Activated B cell treated with CpG ODN at 0.5 μM for 24 hours (primary cell): ENCODE measurements around the gene SPG7. TPM values are rescaled to one million over a fixed set of nuclear protein-coding genes. Genes with fewer than 3 reads are reported as not detected.
A peak's percentile ranks its signal among the peaks of the same experiment; 100 is the strongest.

Source experiments
- ATAC-seq: fragments of 200-7000 bp; cut with Tn5 transposase; one replicate; pipeline ENCODE4 v1.10.0; 2021; ENCODE audit warnings: low read depth, mild to moderate bottlenecking, moderate library complexity
- CTCF ChIA-PET: fragments of 350-600 bp; sonication (Branson Sonifier 250); formaldehyde crosslinking; loops from one replicate; lab custom pipeline; 2021; ENCODE audit warnings: antibody characterized with exemption; lab: Charles Lee
- POLR2A ChIA-PET: fragments of 350-600 bp; sonication (Branson Sonifier 250); formaldehyde crosslinking; loops from one replicate; lab custom pipeline; 2021; ENCODE audit warnings: antibody characterized with exemption; lab: Charles Lee
- DNase-seq: peaks from one replicate; pipeline ENCODE4 v3.0.0; 2022
- H3K27ac Mint-ChIP-seq: one replicate; pipeline ENCODE4 v1.8.0; 2020; ENCODE audit warnings: mixed read lengths
- H3K27me3 Mint-ChIP-seq: one replicate; pipeline ENCODE4 v1.8.0; 2021; ENCODE audit warnings: mixed read lengths
- H3K36me3 Mint-ChIP-seq: one replicate; pipeline ENCODE4 v1.8.0; 2021; ENCODE audit warnings: low read depth, mixed read lengths
- H3K4me1 Mint-ChIP-seq: one replicate; pipeline ENCODE4 v1.8.0; 2021; ENCODE audit warnings: mixed read lengths
- H3K4me3 Mint-ChIP-seq: one replicate; pipeline ENCODE4 v1.8.0; 2020; ENCODE audit warnings: mild to moderate bottlenecking, mixed read lengths
- H3K9me3 Mint-ChIP-seq: one replicate; pipeline ENCODE4 v1.8.0; 2020; ENCODE audit warnings: mixed read lengths
- intact Hi-C: fragments of 100-400 bp; cut with micrococcal nuclease; formaldehyde crosslinking; loops from one replicate; pipeline ENCODE4 v1.15.1; 2024
- total RNA-seq: library from RNA; stranded (reverse); gene quantifications from 2 replicates; pipeline ENCODE4 v1.2.3, GENCODE V29; 2022
- TF ChIP-seq, protein P1 (sequence below): fragments of 200-600 bp; IDR thresholded peaks from one replicate; pipeline ENCODE4 v1.8.0; 2022; ENCODE audit warnings: antibody characterized with exemption, mild to moderate bottlenecking

Gene SPG7
- total RNA-seq, 1 donor from 2014 or later, result 102 TPM

DNA sequence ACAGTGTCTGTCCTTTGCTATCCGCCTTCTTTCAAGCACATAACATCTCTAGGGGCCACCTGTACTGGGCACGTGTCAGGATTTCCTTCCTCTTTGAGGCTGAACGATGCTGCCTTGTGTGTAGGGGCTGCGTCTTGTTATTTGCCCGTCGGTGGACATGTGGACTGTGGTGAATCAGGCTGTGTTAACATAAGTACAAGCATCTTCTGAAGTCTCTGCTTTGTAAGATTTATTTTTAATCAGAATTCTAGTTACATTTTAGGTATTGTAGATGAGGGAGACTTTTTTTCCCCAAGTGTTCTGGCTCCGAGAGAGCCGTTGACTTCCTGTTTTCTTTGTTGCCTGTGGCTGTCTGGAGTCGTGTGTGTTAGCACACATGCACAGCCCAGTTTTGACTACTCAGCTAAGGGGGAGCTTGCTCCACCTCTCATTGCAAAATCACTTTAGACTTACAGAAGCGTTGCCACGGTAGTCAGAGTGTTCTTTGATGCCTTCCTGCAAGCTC, 26.1 kb downstream of the SPG7 start:
- intact Hi-C loops, result loop anchor here (1.0 kb wide), 2 partner anchors 23 to 26 kb away; partner anchors contain the start of gene SPG7
- CTCF ChIA-PET, result no interaction called here
- peak overlapping the region; percentile 68 for H3K4me3 Mint-ChIP-seq
- H3K27ac Mint-ChIP-seq, result peak overlapping the region; percentile 62
- TF ChIP-seq, protein P1, sequence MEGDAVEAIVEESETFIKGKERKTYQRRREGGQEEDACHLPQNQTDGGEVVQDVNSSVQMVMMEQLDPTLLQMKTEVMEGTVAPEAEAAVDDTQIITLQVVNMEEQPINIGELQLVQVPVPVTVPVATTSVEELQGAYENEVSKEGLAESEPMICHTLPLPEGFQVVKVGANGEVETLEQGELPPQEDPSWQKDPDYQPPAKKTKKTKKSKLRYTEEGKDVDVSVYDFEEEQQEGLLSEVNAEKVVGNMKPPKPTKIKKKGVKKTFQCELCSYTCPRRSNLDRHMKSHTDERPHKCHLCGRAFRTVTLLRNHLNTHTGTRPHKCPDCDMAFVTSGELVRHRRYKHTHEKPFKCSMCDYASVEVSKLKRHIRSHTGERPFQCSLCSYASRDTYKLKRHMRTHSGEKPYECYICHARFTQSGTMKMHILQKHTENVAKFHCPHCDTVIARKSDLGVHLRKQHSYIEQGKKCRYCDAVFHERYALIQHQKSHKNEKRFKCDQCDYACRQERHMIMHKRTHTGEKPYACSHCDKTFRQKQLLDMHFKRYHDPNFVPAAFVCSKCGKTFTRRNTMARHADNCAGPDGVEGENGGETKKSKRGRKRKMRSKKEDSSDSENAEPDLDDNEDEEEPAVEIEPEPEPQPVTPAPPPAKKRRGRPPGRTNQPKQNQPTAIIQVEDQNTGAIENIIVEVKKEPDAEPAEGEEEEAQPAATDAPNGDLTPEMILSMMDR, result no peak
- POLR2A ChIA-PET, result interaction anchor here (0.6 to 1.8 kb wide), 4 partner anchors 26 to 567 kb away, joined by 3 to 9 read pairs (median 5); partner anchors contain the start of gene SPG7
- ATAC-seq (peak; percentile 91), DNase-seq (peak; percentile 21)
- peaks cover 22% of the 10 kb centered on the region for H3K4me1 Mint-ChIP-seq
- peaks cover 53% of the 10 kb centered on the region for H3K36me3 Mint-ChIP-seq
- no peaks in the 10 kb centered on the region for H3K27me3 Mint-ChIP-seq
- no peaks in the 10 kb centered on the region for H3K9me3 Mint-ChIP-seq

- H3K36me3 Mint-ChIP-seq, result peaks cover 47% of the 10 kb centered on the region
- TF ChIP-seq, protein P1, result no peak
- H3K27ac Mint-ChIP-seq, result no peak overlapping the region
- H3K9me3 Mint-ChIP-seq, result no peaks in the 10 kb centered on the region
- no peak overlapping the region for H3K4me3 Mint-ChIP-seq
- no peak for DNase-seq
- POLR2A ChIA-PET, result no interaction called here
- no peak for ATAC-seq
- H3K4me1 Mint-ChIP-seq, result peaks cover 22% of the 10 kb centered on the region
- CTCF ChIA-PET, result no interaction called here
- intact Hi-C loops, result no loop called here
- H3K27me3 Mint-ChIP-seq, result no peaks in the 10 kb centered on the region
Observed at GRCh38 chr16:89536371-89536770, 28.2 kb downstream of the SPG7 start.

DNA sequence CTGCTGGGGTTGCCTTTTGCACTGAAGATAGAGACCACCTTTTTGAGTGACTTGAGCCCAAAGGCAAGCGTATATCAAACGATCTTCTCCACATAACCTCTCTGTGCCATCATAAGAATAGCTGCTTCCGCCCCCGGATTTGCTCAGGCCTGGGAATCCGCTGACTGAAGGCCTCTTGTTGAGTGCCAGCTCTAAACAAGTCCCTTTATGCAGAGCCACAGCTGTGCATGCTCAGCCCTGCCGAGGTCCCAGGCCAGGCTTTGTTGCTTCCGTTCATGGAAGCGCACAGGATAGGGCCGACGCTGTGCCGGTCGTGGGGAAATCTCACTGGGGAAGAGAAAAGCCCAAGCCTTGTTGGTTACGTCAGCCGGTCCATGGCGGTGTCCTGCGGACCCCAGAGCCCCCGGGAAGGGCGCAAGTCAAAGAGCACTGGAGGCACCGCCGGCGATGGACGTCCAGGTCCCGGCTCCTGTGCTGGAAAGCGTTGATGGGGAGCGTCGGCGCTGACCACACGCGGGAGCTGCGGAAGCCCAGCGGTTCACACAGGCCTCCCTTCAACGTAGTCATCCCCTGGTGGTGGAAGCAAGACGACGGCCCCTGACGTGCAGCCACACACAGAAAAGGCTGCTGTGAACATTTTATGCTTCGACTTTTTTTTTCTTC, 28.8 kb downstream of the SPG7 start:
- Mint-ChIP-seq H3K4me1 (peaks cover 22% of the 10 kb centered on the region), H3K27me3 (no peaks in the 10 kb centered on the region), H3K9me3 (no peaks in the 10 kb centered on the region), H3K4me3 (no peak overlapping the region), H3K27ac (no peak overlapping the region), H3K36me3 (peaks cover 46% of the 10 kb centered on the region)
- ChIA-PET POLR2A (no interaction called here), CTCF (no interaction called here)
- intact Hi-C loops, result no loop called here
- no peak for ATAC-seq
- no peak for DNase-seq
- TF ChIP-seq, protein P1, result no peak

GRCh38 chr16:89537549-89537925, 29.3 kb downstream of the SPG7 start:
- no peak for DNase-seq
- Mint-ChIP-seq H3K9me3 (no peaks in the 10 kb centered on the region), H3K36me3 (peaks cover 48% of the 10 kb centered on the region), H3K4me3 (no peak overlapping the region), H3K27me3 (no peaks in the 10 kb centered on the region), H3K4me1 (peaks cover 22% of the 10 kb centered on the region), H3K27ac (no peak overlapping the region)
- TF ChIP-seq, protein P1, result no peak
- ATAC-seq, result no peak
- intact Hi-C loops, result no loop called here
- CTCF ChIA-PET, result no interaction called here
- POLR2A ChIA-PET, result no interaction called here

GRCh38 chr16:89538286-89538685, 30.1 kb downstream of the SPG7 start:
- POLR2A ChIA-PET, result no interaction called here
- H3K9me3 Mint-ChIP-seq, result no peaks in the 10 kb centered on the region
- no peak overlapping the region for H3K27ac Mint-ChIP-seq
- TF ChIP-seq, protein P1, result no peak
- intact Hi-C loops, result no loop called here
- no peak overlapping the region for H3K4me3 Mint-ChIP-seq
- peaks cover 43% of the 10 kb centered on the region for H3K36me3 Mint-ChIP-seq
- no peak for DNase-seq
- no peaks in the 10 kb centered on the region for H3K27me3 Mint-ChIP-seq
- CTCF ChIA-PET, result no interaction called here
- peaks cover 22% of the 10 kb centered on the region for H3K4me1 Mint-ChIP-seq
- ATAC-seq, result no peak
